Uterus (tissue), 2 donors: ENCODE data around the gene L3MBTL3.

Source experiments
- POLR2A ChIP-seq, 2 donors: fragments of 450-650 bp; IDR thresholded peaks; one replicate each; pipeline ENCODE4 v1.6.1; 2016; ENCODE audit warnings: antibody characterized with exemption in 2 of 2, mild to moderate bottlenecking in 1 of 2, moderate library complexity in 1 of 2
- TF ChIP-seq, protein P1 (sequence below), 4 experiments: fragments of 200-600 bp in 2 of 4; fragments of 450-650 bp in 2 of 4; sonication (generic) in 2 of 4; IDR thresholded peaks; one replicate each; pipeline ENCODE4 v1.5.1; 2016 to 2019; ENCODE audit warnings: antibody characterized with exemption in 4 of 4, mild to moderate bottlenecking in 2 of 4, moderate library complexity in 1 of 4

DNA sequence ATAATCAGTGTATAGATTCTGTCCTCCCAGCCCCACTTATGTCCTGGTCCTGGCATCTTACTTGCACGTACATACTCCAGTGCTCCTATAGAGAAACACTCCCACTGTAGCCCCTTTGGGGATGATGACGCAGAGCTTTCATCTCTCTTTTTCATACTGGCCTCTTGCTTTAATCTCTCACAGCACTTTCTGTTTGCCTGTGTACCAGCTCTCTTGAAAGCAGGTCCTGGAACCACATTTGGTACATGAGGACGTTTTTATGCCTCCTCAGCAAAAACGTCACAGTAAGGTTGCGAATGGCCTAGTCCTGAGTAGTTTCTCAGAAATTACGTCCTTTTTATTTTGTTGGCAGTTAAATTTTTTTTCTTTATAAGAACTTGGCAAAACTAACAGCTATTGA, 10.8 kb downstream of the L3MBTL3 start:
- no peak for TF ChIP-seq POLR2A (IDR thresholded peaks at IDR 0.05)
- TF ChIP-seq, protein P1, sequence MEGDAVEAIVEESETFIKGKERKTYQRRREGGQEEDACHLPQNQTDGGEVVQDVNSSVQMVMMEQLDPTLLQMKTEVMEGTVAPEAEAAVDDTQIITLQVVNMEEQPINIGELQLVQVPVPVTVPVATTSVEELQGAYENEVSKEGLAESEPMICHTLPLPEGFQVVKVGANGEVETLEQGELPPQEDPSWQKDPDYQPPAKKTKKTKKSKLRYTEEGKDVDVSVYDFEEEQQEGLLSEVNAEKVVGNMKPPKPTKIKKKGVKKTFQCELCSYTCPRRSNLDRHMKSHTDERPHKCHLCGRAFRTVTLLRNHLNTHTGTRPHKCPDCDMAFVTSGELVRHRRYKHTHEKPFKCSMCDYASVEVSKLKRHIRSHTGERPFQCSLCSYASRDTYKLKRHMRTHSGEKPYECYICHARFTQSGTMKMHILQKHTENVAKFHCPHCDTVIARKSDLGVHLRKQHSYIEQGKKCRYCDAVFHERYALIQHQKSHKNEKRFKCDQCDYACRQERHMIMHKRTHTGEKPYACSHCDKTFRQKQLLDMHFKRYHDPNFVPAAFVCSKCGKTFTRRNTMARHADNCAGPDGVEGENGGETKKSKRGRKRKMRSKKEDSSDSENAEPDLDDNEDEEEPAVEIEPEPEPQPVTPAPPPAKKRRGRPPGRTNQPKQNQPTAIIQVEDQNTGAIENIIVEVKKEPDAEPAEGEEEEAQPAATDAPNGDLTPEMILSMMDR (IDR thresholded peaks at IDR 0.05), result no peak
